HepG2 (cell line): ENCODE results near the gene PARP16. TPM values are rescaled to one million over a fixed set of nuclear protein-coding genes. Genes with fewer than 3 reads are reported as not detected.

Experiments
- FOXA3 ChIP-seq: IDR thresholded peaks from 2 replicates; pipeline ENCODE4 v1.6.1; 2016; ENCODE audit warnings: missing genetic modification reagents, missing compliant biosample characterization
- GTF3A ChIP-seq: sonication (generic); formaldehyde crosslinking; conservative IDR thresholded peaks from 2 replicates; pipeline ENCODE4 v1.4.0; 2020; ENCODE audit warnings: mild to moderate bottlenecking, missing genetic modification reagents
- HNRNPL ChIP-seq: fragments of 200-400 bp; formaldehyde crosslinking; IDR thresholded peaks from 2 replicates; pipeline ENCODE4 v1.6.1; 2017; ENCODE audit warnings: mild to moderate bottlenecking, low read depth, low read length
- HOXA3 ChIP-seq: sonication (generic); formaldehyde crosslinking; IDR thresholded peaks from 2 replicates; pipeline ENCODE4 v1.5.0; 2020; ENCODE audit warnings: missing genetic modification reagents
- HOXD1 ChIP-seq: sonication (generic); formaldehyde crosslinking; IDR thresholded peaks from 2 replicates; pipeline ENCODE4 v1.5.0; 2020; ENCODE audit warnings: missing genetic modification reagents
- KDM2A ChIP-seq: sonication (generic); formaldehyde crosslinking; IDR thresholded peaks from 2 replicates; pipeline ENCODE4 v1.4.0; 2020; ENCODE audit warnings: low read depth, missing genetic modification reagents, borderline replicate concordance
- KDM3A ChIP-seq: IDR thresholded peaks from 2 replicates; pipeline ENCODE4 v1.6.1; 2018; ENCODE audit warnings: low read depth, missing compliant biosample characterization
- KDM5B ChIP-seq: sonication (generic); formaldehyde crosslinking; IDR thresholded peaks from 2 replicates; pipeline ENCODE4 v1.4.0; 2020; ENCODE audit warnings: missing genetic modification reagents, mild to moderate bottlenecking, borderline replicate concordance
- KLF12 ChIP-seq: sonication (generic); formaldehyde crosslinking; IDR thresholded peaks from 2 replicates; pipeline ENCODE4 v1.4.0; 2020; ENCODE audit warnings: missing genetic modification reagents, borderline replicate concordance
- MED8 ChIP-seq: sonication (generic); formaldehyde crosslinking; IDR thresholded peaks from 2 replicates; pipeline ENCODE4 v1.8.1; 2023; ENCODE audit warnings: mild to moderate bottlenecking, missing genetic modification reagents; ENCODE audit not compliant: insufficient replicate concordance
- POLR2G ChIP-seq: fragments of 200-400 bp; formaldehyde crosslinking; IDR thresholded peaks from 2 replicates; pipeline ENCODE4 v1.6.1; 2018; ENCODE audit warnings: mild to moderate bottlenecking, low read depth, low read length, moderate library complexity
- REPIN1 ChIP-seq: sonication (generic); formaldehyde crosslinking; IDR thresholded peaks from 2 replicates; pipeline ENCODE4 v1.8.0; 2022; ENCODE audit warnings: missing genetic modification reagents, low read depth, mild to moderate bottlenecking, borderline replicate concordance
- RFXANK ChIP-seq: IDR thresholded peaks from 2 replicates; pipeline ENCODE4 v1.6.1; 2016
- ZMYM4 ChIP-seq: sonication (generic); formaldehyde crosslinking; IDR thresholded peaks from 2 replicates; pipeline ENCODE4 v1.8.1; 2023; ENCODE audit warnings: mild to moderate bottlenecking, missing genetic modification reagents
- ZNF12 ChIP-seq: sonication (generic); formaldehyde crosslinking; IDR thresholded peaks from 2 replicates; pipeline ENCODE4 v1.5.0; 2020; ENCODE audit warnings: missing genetic modification reagents
- ZNF234 ChIP-seq: sonication (generic); formaldehyde crosslinking; conservative IDR thresholded peaks from 2 replicates; pipeline ENCODE4 v1.5.1; 2020; ENCODE audit warnings: mild to moderate bottlenecking, missing genetic modification reagents
- ZNF546 ChIP-seq: sonication (generic); formaldehyde crosslinking; conservative IDR thresholded peaks from 2 replicates; pipeline ENCODE4 v1.8.1; 2023; ENCODE audit warnings: mild to moderate bottlenecking, missing genetic modification reagents
- ZNF598 ChIP-seq: sonication (generic); formaldehyde crosslinking; IDR thresholded peaks from 2 replicates; pipeline ENCODE4 v1.5.1; 2020; ENCODE audit warnings: mild to moderate bottlenecking, missing genetic modification reagents, borderline replicate concordance
- ZNF776 ChIP-seq: sonication (generic); formaldehyde crosslinking; IDR thresholded peaks from 2 replicates; pipeline ENCODE4 v1.4.0; 2020; ENCODE audit warnings: mild to moderate bottlenecking, missing genetic modification reagents
- polyA plus RNA-seq, 8 experiments: library from polyadenylated mRNA; depleted of rRNA in 3 of 8; stranded (reverse) in 7 of 8; unstranded in 1 of 8; fragments of >200 nt; fragmentation: Illumina TruSeq in 4 of 8; extraction: Trizol in 4 of 8; gene quantifications; 2 replicates each; pipeline versions ENCODE4 v1.2.1 to v1.2.3, GENCODE V29; 2011 to 2016; ENCODE audit warnings: low read depth in 4 of 8, missing spikeins in 1 of 8, mixed read lengths in 1 of 8; ENCODE audit not compliant: insufficient read depth in 1 of 8
- total RNA-seq, 5 experiments: library from RNA; depleted of rRNA; stranded (reverse); fragments of >200 nt; fragmentation: Illumina TruSeq; extraction: Trizol; gene quantifications; 2 replicates each; pipeline ENCODE4 v1.2.3, GENCODE V29; 2016; ENCODE audit warnings: low read depth in 1 of 5
- TF ChIP-seq, protein P1 (sequence below): sonication (generic); formaldehyde crosslinking; IDR thresholded peaks from 2 replicates; pipeline ENCODE4 v1.5.0; 2020; ENCODE audit warnings: mild to moderate bottlenecking, missing genetic modification reagents, borderline replicate concordance
- TF ChIP-seq, protein P2 (sequence below): sonication (generic); formaldehyde crosslinking; IDR thresholded peaks from 2 replicates; pipeline ENCODE4 v1.4.0; 2020; ENCODE audit warnings: missing genetic modification reagents
- TF ChIP-seq, protein P3 (sequence below), 2 experiments: sonication (generic) in 1 of 2; formaldehyde crosslinking in 1 of 2; IDR thresholded peaks; 2 replicates each; pipeline versions ENCODE4 v1.4.0 to v1.6.1; 2016 to 2020; ENCODE audit warnings: borderline replicate concordance in 1 of 2, low read depth in 1 of 2, mild to moderate bottlenecking in 1 of 2, missing genetic modification reagents in 1 of 2

Gene PARP16
- total and polyA plus RNA-seq, 2 of the 13 experiments (the other 11 are each of a cell fraction or from before 2014, with no cell fraction given), result 6.8 to 7.6 TPM

DNA sequence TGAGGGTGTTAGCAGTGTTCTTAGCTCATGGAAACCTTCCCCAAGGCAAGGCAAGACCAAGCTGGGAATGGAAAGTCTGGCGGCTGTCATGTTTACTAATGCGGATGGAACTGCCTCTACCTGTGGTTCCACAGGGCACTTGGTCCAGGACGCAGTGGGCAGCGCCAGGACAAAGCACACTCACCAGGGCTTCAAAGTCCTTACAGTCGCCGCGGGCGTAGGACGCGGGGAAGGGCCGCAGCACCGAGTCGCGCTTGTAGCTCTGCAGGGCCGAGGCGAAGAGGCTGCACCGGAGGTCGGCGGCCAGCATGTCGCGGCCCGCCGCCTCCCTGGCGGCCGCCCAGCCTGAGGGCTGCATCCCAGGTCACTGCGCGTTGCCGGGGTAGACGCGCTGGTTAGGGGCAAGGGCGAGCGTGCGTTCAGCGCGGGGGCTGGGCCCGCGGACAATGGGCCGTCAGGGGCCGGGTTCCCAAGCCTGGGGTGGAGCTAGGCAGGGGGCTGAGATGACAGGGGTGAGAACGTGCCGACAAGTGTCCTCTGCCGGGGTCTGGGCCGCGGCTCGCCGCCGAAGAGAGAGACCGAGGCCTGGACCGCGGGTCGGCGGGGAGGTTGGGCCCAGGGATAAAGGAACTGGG lies 497 bp downstream of the PARP16 start (continued):
- TF ChIP-seq ZNF234 (CRISPR knock-in tag) (no peak), KLF12 (CRISPR knock-in tag) (peak; percentile 55; the same call in 1 of the 2 replicates), HOXA3 (CRISPR knock-in tag) (peak; percentile 54), MED8 (CRISPR knock-in tag) (peak; percentile 59), ZMYM4 (CRISPR knock-in tag) (peak; percentile 16), KDM3A (CRISPR knock-in tag) (0 out of 2 replicates have a peak, but pooled peaks have one; percentile 18), GTF3A (CRISPR knock-in tag) (0 out of 2 replicates have a peak, but pooled peaks have one; percentile 44), ZNF776 (peak; percentile 63), KDM5B (CRISPR knock-in tag) (peak; percentile 92; the same call in 1 of the 2 replicates), ZNF598 (CRISPR knock-in tag) (peak; percentile 32; the same call in 1 of the 2 replicates), POLR2G (peak; percentile 49), HOXD1 (CRISPR knock-in tag) (peak; percentile 72; the same call in 1 of the 2 replicates), ZNF12 (CRISPR knock-in tag) (0 out of 2 replicates have a peak, but pooled peaks have one; percentile 20), RFXANK (CRISPR knock-in tag) (0 out of 2 replicates have a peak, but pooled peaks have one; percentile 17), HNRNPL (peak; percentile 40; the same call in 1 of the 2 replicates), ZNF546 (CRISPR knock-in tag) (no peak; the same call in 1 of the 2 replicates), FOXA3 (CRISPR knock-in tag) (peak; percentile 35; the same call in 1 of the 2 replicates), KDM2A (CRISPR knock-in tag) (peak; percentile 67), REPIN1 (peak; percentile 23)
- TF ChIP-seq, protein P1, sequence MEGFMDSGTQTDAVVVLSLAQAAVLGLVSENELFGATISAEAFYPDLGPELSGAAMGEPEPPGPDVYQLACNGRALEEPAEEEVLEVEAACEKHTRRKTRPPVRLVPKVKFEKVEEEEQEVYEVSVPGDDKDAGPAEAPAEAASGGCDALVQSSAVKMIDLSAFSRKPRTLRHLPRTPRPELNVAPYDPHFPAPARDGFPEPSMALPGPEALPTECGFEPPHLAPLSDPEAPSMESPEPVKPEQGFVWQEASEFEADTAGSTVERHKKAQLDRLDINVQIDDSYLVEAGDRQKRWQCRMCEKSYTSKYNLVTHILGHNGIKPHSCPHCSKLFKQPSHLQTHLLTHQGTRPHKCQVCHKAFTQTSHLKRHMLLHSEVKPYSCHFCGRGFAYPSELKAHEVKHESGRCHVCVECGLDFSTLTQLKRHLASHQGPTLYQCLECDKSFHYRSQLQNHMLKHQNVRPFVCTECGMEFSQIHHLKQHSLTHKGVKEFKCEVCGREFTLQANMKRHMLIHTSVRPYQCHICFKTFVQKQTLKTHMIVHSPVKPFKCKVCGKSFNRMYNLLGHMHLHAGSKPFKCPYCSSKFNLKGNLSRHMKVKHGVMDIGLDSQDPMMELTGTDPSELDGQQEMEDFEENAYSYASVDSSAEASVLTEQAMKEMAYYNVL (CRISPR knock-in tag), result 0 out of 2 replicates have a peak, but pooled peaks have one; percentile 22
- TF ChIP-seq, protein P2, sequence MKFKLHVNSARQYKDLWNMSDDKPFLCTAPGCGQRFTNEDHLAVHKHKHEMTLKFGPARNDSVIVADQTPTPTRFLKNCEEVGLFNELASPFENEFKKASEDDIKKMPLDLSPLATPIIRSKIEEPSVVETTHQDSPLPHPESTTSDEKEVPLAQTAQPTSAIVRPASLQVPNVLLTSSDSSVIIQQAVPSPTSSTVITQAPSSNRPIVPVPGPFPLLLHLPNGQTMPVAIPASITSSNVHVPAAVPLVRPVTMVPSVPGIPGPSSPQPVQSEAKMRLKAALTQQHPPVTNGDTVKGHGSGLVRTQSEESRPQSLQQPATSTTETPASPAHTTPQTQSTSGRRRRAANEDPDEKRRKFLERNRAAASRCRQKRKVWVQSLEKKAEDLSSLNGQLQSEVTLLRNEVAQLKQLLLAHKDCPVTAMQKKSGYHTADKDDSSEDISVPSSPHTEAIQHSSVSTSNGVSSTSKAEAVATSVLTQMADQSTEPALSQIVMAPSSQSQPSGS (CRISPR knock-in tag), result 0 out of 2 replicates have a peak, but pooled peaks have one; percentile 11
- TF ChIP-seq, protein P3, sequence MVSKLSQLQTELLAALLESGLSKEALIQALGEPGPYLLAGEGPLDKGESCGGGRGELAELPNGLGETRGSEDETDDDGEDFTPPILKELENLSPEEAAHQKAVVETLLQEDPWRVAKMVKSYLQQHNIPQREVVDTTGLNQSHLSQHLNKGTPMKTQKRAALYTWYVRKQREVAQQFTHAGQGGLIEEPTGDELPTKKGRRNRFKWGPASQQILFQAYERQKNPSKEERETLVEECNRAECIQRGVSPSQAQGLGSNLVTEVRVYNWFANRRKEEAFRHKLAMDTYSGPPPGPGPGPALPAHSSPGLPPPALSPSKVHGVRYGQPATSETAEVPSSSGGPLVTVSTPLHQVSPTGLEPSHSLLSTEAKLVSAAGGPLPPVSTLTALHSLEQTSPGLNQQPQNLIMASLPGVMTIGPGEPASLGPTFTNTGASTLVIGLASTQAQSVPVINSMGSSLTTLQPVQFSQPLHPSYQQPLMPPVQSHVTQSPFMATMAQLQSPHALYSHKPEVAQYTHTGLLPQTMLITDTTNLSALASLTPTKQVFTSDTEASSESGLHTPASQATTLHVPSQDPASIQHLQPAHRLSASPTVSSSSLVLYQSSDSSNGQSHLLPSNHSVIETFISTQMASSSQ (IDR thresholded peaks at IDR 0.05; ENCODE audit: low read depth), result no peak
- TF ChIP-seq, protein P3 (CRISPR knock-in tag; IDR thresholded peaks at IDR 0.05; ENCODE audit: borderline replicate concordance), result peak; percentile 67
